T1000 (cell line): ENCODE measurements around the gene DCN.
"Not testable (repeated sequence)": the region's sequence is repeated elsewhere in the genome, so short reads cannot be mapped to it uniquely, and the experiment has no call there.

Experiments
- DNase-seq: peaks from one replicate; lab custom pipeline; 2025; ENCODE audit warnings: mixed read lengths; lab: John Stamatoyannopoulos, UW

The DCN gene

GRCh38 chr12:91182636-91183455 lies at the start of gene DCN:
TSS of gene DCN (minus strand) at chr12:91182817. CDS start at chr12:91178552, 4,265 bp downstream.
- DNase-seq: no peak

- no peak for DNase-seq
Observed at GRCh38 chr12:91230841-91231240, 48.2 kb upstream of the DCN start.

- DNase-seq: no peak
Observed at GRCh38 chr12:91226951-91227350, 44.3 kb upstream of the DCN start.

GRCh38 chr12:91225316-91225715 lies 42.7 kb upstream of the DCN start:
- DNase-seq: no peak

GRCh38 chr12:91224401-91224800 lies 41.8 kb upstream of the DCN start:
- no peak for DNase-seq

- DNase-seq: peak; percentile 95
Observed at GRCh38 chr12:91222746-91223145, 40.1 kb upstream of the DCN start.

GRCh38 chr12:91219919-91220318 lies 37.3 kb upstream of the DCN start:
- DNase-seq: no peak

- DNase-seq: peak; percentile 94
Observed at GRCh38 chr12:91219511-91219910, 36.9 kb upstream of the DCN start.

- DNase-seq: no peak
Observed at GRCh38 chr12:91216871-91217270, 34.3 kb upstream of the DCN start.

GRCh38 chr12:91215940-91216454 lies 33.4 kb upstream of the DCN start:
- DNase-seq: no peak

- no peak for DNase-seq
Observed at GRCh38 chr12:91211866-91212265, 29.2 kb upstream of the DCN start.

- DNase-seq: no peak
Observed at GRCh38 chr12:91210618-91211017, 28.0 kb upstream of the DCN start.

- no peak for DNase-seq
Observed at GRCh38 chr12:91210144-91210543, 27.5 kb upstream of the DCN start.

- DNase-seq: not testable (repeated sequence)
Observed at GRCh38 chr12:91207301-91207700, 24.7 kb upstream of the DCN start.

GRCh38 chr12:91205811-91206210 lies 23.2 kb upstream of the DCN start:
- peak; percentile 92 for DNase-seq

GRCh38 chr12:91204421-91204820 lies 21.8 kb upstream of the DCN start:
- no peak for DNase-seq

- no peak for DNase-seq
Observed at GRCh38 chr12:91203610-91204009, 21.0 kb upstream of the DCN start.

GRCh38 chr12:91202390-91202789 lies 19.8 kb upstream of the DCN start:
- no peak for DNase-seq

GRCh38 chr12:91196436-91196835 lies 13.8 kb upstream of the DCN start:
- no peak for DNase-seq

- no peak for DNase-seq
Observed at GRCh38 chr12:91194500-91194899, 11.9 kb upstream of the DCN start.

GRCh38 chr12:91191513-91192111 lies 9.0 kb upstream of the DCN start:
- no peak for DNase-seq

- DNase-seq: no peak
Observed at GRCh38 chr12:91189516-91189915, 6.9 kb upstream of the DCN start.

GRCh38 chr12:91188778-91189177 lies 6.2 kb upstream of the DCN start:
- DNase-seq: no peak
